Skeletal muscle satellite cell (primary cell): ENCODE results near the gene VPS25. TPM values are rescaled to one million over a fixed set of nuclear protein-coding genes. Genes with fewer than 3 reads are reported as not detected.
"Not testable (repeated sequence)": the region's sequence is repeated elsewhere in the genome, so short reads cannot be mapped to it uniquely, and the experiment has no call there.

Experiments used
- H3K27me3 ChIP-seq: 2 replicates; pipeline ENCODE4 v1.7.0; 2013; ENCODE audit warnings: low read length; ENCODE audit not compliant: control insufficient read depth, insufficient read depth
- H3K36me3 ChIP-seq: 2 replicates; pipeline ENCODE4 v1.7.0; 2013; ENCODE audit warnings: mild to moderate bottlenecking, control low read depth, low read length; ENCODE audit not compliant: insufficient read depth
- H3K4me1 ChIP-seq: 2 replicates; pipeline ENCODE4 v1.7.0; 2013; ENCODE audit warnings: low read length; ENCODE audit not compliant: control insufficient read depth, insufficient read depth
- H3K4me2 ChIP-seq: 2 replicates; pipeline ENCODE4 v1.7.0; 2013; ENCODE audit warnings: mild to moderate bottlenecking, low read length
- H3K4me3 ChIP-seq: 2 replicates; pipeline ENCODE4 v1.7.0; 2013; ENCODE audit warnings: low read length
- H3K9ac ChIP-seq: 2 replicates; pipeline ENCODE4 v1.7.0; 2013; ENCODE audit warnings: mild to moderate bottlenecking, low read depth, low read length, moderate library complexity
- H3K9me3 ChIP-seq: replicated peaks from 2 replicates; pipeline ENCODE4 v1.7.0; 2013; ENCODE audit warnings: mild to moderate bottlenecking, control low read depth, low read length
- total RNA-seq: library from RNA; depleted of rRNA; stranded (reverse); fragments of >200 nt; gene quantifications from 2 replicates; pipeline ENCODE4 v1.2.3, GENCODE V29; 2012; rRNA removed

VPS25 gene
- 73.3 and 78.2 TPM in 2 replicates for total RNA-seq

- H3K9ac ChIP-seq, result peak within 1 kb of the TSS; percentile 90
- H3K4me2 ChIP-seq, result peak within 1 kb of the TSS; percentile 91
- peaks cover 24% of the 10 kb centered on the region for H3K4me1 ChIP-seq
- peaks cover 17% of the 10 kb centered on the region for H3K36me3 ChIP-seq
- no peaks in the 10 kb centered on the region for H3K9me3 ChIP-seq
- H3K27me3 ChIP-seq, result no peaks in the 10 kb centered on the region
- peak within 1 kb of the TSS; percentile 85 for H3K4me3 ChIP-seq
Observed at GRCh38 chr17:42773290-42774035, at the start of gene VPS25. Gene VPS25 (plus strand): TSS chr17:42773449. CDS start chr17:42773476, 27 bp downstream.

GRCh38 chr17:42723636-42724035, 49.6 kb upstream of the VPS25 start:
- no peak overlapping the region for H3K4me3 ChIP-seq
- no peak overlapping the region for H3K4me2 ChIP-seq
- H3K9me3 ChIP-seq, result no peaks in the 10 kb centered on the region
- no peak overlapping the region for H3K9ac ChIP-seq
- H3K27me3 ChIP-seq, result no peaks in the 10 kb centered on the region
- H3K36me3 ChIP-seq, result peaks cover 48% of the 10 kb centered on the region
- no peaks in the 10 kb centered on the region for H3K4me1 ChIP-seq

GRCh38 chr17:42725143-42725542, 48.1 kb upstream of the VPS25 start:
- Histone ChIP-seq H3K36me3 (peaks cover 44% of the 10 kb centered on the region), H3K27me3 (no peaks in the 10 kb centered on the region)

GRCh38 chr17:42740699-42741098, 32.5 kb upstream of the VPS25 start:
- no peaks in the 10 kb centered on the region for H3K27me3 ChIP-seq
- peaks cover 12% of the 10 kb centered on the region for H3K4me1 ChIP-seq
- no peak overlapping the region for H3K4me2 ChIP-seq
- H3K4me3 ChIP-seq, result no peak overlapping the region
- no peaks in the 10 kb centered on the region for H3K36me3 ChIP-seq
- no peaks in the 10 kb centered on the region for H3K9me3 ChIP-seq
- H3K9ac ChIP-seq, result no peak overlapping the region

More at GRCh38 chr17:42725143-42725542, 48.1 kb upstream of the VPS25 start:
- H3K9me3 ChIP-seq, result no peaks in the 10 kb centered on the region
- no peak overlapping the region for H3K4me2 ChIP-seq
- no peak overlapping the region for H3K4me3 ChIP-seq
- H3K4me1 ChIP-seq, result no peaks in the 10 kb centered on the region
- no peak overlapping the region for H3K9ac ChIP-seq

GRCh38 chr17:42742916-42743315, 30.3 kb upstream of the VPS25 start:
- peaks cover 12% of the 10 kb centered on the region for H3K4me1 ChIP-seq
- H3K4me3 ChIP-seq, H3K4me2 ChIP-seq, H3K36me3 ChIP-seq, H3K27me3 ChIP-seq, H3K9me3 ChIP-seq, H3K9ac ChIP-seq: not testable (repeated sequence)

- Histone ChIP-seq H3K36me3 (no peaks in the 10 kb centered on the region), H3K27me3 (peaks cover 8% of the 10 kb centered on the region), H3K9me3 (no peaks in the 10 kb centered on the region), H3K4me3 (peak overlapping the region; percentile 80), H3K9ac (peak overlapping the region; percentile 86), H3K4me2 (peak overlapping the region; percentile 86), H3K4me1 (peaks cover 12% of the 10 kb centered on the region)
Observed at GRCh38 chr17:42743595-42744282, 29.5 kb upstream of the VPS25 start.

- Histone ChIP-seq H3K9me3 (no peaks in the 10 kb centered on the region), H3K36me3 (no peaks in the 10 kb centered on the region), H3K9ac (peak overlapping the region; percentile 86), H3K4me2 (peak overlapping the region; percentile 86), H3K27me3 (peaks cover 14% of the 10 kb centered on the region), H3K4me1 (peaks cover 12% of the 10 kb centered on the region), H3K4me3 (peak overlapping the region; percentile 80)
Observed at GRCh38 chr17:42744283-42744805, 28.9 kb upstream of the VPS25 start.

GRCh38 chr17:42744806-42745617, 28.2 kb upstream of the VPS25 start, which contains the start of gene EZH1:
Gene EZH1 (minus strand): TSS chr17:42745040. CDS start chr17:42728941, 16,099 bp downstream.
- Histone ChIP-seq H3K4me2 (peak within 1 kb of the TSS; percentile 86), H3K27me3 (peaks cover 20% of the 10 kb centered on the region), H3K36me3 (no peaks in the 10 kb centered on the region), H3K4me1 (peaks cover 12% of the 10 kb centered on the region), H3K9me3 (no peaks in the 10 kb centered on the region), H3K4me3 (peak within 1 kb of the TSS; percentile 80), H3K9ac (peak within 1 kb of the TSS; percentile 86)

GRCh38 chr17:42748202-42748907, 24.9 kb upstream of the VPS25 start:
- Histone ChIP-seq H3K4me1 (peaks cover 12% of the 10 kb centered on the region), H3K27me3 (peaks cover 47% of the 10 kb centered on the region), H3K4me2 (no peak overlapping the region)

DNA sequence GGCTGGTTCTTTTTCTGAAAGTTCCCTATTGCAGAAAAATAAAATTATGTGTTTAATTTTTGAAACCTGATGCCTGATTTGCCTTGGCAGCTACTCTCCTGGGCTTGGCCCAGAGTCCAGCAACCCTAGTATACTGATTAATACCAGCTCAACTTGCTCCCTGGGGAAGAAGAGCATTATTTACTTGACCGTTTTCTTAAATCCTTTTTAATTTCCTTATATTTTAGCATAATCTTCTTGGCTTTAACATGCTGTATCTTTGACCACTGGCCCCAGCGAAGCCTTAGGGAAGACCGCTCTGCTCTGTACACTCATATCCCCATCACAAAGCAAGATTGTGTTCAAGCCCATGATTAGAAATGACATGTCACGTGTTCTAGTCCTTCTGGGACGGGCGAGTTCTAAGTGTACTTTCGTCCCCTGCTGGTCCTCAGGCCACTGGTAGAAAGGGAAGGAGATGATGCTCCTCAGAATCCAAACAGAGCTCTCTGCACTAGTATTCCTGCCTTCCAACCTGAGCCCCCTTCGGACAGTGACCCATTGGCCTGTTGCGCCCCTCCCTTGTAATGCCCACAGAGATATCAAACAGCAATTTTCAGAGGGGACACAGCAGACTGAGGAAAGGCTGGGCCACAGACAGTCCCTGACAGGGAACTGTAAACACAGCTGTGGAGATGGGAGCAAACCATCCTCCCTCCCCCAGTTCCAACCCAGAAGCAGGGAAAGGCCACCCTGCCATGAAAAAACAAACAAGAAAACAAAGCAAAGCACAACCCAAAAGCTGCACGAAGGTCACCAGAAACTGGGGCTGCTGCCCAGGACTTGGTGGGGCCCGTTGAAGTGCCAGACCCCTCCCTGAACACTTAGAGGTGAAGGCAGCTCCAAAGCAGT, 24.1 kb upstream of the VPS25 start:
- H3K9me3 ChIP-seq, result no peaks in the 10 kb centered on the region
- H3K4me3 ChIP-seq, result no peak overlapping the region
- H3K4me2 ChIP-seq, result no peak overlapping the region
- H3K27me3 ChIP-seq, result peaks cover 50% of the 10 kb centered on the region
- peaks cover 5% of the 10 kb centered on the region for H3K4me1 ChIP-seq
- no peaks in the 10 kb centered on the region for H3K36me3 ChIP-seq
- no peak overlapping the region for H3K9ac ChIP-seq

More at GRCh38 chr17:42748202-42748907, 24.9 kb upstream of the VPS25 start:
- Histone ChIP-seq H3K36me3 (no peaks in the 10 kb centered on the region), H3K9ac (no peak overlapping the region), H3K4me3 (no peak overlapping the region), H3K9me3 (no peaks in the 10 kb centered on the region)
